Measurements from ENCODE around the gene DAAM1.

- TF ChIP-seq MXI1 (IDR thresholded peaks at IDR 0.05; ENCODE audit: low read depth, low read length) (no peak), CHD2 (IDR thresholded peaks at IDR 0.05; ENCODE audit: low read length, partially characterized antibody) (no peak), POLR2AphosphoS5 (IDR thresholded peaks at IDR 0.05; ENCODE audit: low read depth, low read length) (no peak), RAD21 (IDR thresholded peaks at IDR 0.05; ENCODE audit: low read length) (no peak), NFIC (IDR thresholded peaks at IDR 0.05; ENCODE audit: borderline replicate concordance) (no peak), EP300 (IDR thresholded peaks at IDR 0.05; ENCODE audit: borderline replicate concordance in 1 of 2, low read depth in 1 of 2, low read length in 1 of 2) (no peak), TCF12 (IDR thresholded peaks at IDR 0.05) (no peak), JUND (IDR thresholded peaks at IDR 0.05) (no peak), EZH2phosphoT487 (IDR thresholded peaks at IDR 0.05; ENCODE audit: borderline replicate concordance, low read depth) (no peak), SIN3A (IDR thresholded peaks at IDR 0.05; ENCODE audit: borderline replicate concordance, low read depth, low read length) (no peak)
- TF ChIP-seq, protein P1, sequence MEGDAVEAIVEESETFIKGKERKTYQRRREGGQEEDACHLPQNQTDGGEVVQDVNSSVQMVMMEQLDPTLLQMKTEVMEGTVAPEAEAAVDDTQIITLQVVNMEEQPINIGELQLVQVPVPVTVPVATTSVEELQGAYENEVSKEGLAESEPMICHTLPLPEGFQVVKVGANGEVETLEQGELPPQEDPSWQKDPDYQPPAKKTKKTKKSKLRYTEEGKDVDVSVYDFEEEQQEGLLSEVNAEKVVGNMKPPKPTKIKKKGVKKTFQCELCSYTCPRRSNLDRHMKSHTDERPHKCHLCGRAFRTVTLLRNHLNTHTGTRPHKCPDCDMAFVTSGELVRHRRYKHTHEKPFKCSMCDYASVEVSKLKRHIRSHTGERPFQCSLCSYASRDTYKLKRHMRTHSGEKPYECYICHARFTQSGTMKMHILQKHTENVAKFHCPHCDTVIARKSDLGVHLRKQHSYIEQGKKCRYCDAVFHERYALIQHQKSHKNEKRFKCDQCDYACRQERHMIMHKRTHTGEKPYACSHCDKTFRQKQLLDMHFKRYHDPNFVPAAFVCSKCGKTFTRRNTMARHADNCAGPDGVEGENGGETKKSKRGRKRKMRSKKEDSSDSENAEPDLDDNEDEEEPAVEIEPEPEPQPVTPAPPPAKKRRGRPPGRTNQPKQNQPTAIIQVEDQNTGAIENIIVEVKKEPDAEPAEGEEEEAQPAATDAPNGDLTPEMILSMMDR (IDR thresholded peaks at IDR 0.05) = no peak
- TF ChIP-seq, protein P2, sequence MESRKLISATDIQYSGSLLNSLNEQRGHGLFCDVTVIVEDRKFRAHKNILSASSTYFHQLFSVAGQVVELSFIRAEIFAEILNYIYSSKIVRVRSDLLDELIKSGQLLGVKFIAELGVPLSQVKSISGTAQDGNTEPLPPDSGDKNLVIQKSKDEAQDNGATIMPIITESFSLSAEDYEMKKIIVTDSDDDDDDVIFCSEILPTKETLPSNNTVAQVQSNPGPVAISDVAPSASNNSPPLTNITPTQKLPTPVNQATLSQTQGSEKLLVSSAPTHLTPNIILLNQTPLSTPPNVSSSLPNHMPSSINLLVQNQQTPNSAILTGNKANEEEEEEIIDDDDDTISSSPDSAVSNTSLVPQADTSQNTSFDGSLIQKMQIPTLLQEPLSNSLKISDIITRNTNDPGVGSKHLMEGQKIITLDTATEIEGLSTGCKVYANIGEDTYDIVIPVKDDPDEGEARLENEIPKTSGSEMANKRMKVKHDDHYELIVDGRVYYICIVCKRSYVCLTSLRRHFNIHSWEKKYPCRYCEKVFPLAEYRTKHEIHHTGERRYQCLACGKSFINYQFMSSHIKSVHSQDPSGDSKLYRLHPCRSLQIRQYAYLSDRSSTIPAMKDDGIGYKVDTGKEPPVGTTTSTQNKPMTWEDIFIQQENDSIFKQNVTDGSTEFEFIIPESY (IDR thresholded peaks at IDR 0.05; ENCODE audit: borderline replicate concordance, low read depth) = no peak
- TF ChIP-seq, protein P3, sequence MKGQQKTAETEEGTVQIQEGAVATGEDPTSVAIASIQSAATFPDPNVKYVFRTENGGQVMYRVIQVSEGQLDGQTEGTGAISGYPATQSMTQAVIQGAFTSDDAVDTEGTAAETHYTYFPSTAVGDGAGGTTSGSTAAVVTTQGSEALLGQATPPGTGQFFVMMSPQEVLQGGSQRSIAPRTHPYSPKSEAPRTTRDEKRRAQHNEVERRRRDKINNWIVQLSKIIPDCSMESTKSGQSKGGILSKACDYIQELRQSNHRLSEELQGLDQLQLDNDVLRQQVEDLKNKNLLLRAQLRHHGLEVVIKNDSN (IDR thresholded peaks at IDR 0.05; ENCODE audit: borderline replicate concordance, low read depth) = no peak
- TF ChIP-seq, protein P4, sequence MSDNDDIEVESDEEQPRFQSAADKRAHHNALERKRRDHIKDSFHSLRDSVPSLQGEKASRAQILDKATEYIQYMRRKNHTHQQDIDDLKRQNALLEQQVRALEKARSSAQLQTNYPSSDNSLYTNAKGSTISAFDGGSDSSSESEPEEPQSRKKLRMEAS (IDR thresholded peaks at IDR 0.05; ENCODE audit: low read depth) = no peak
Measured at GRCh38 chr14:59320361-59320760, 131.9 kb downstream of the DAAM1 start.
